Spleen (tissue), 11 donors: ENCODE results near the gene PHF21A. TPM values are rescaled to one million over a fixed set of nuclear protein-coding genes. Genes with fewer than 3 reads are reported as not detected.
A peak's percentile ranks its signal among the peaks of the same experiment; 100 is the strongest.

Source experiments
- DNase-seq: peaks from one replicate; pipeline ENCODE4 v3.0.0-alpha.2; 2020
- H3K27ac ChIP-seq, 8 donors: fragments of 200-600 bp; sonication (generic) in 7 of 8; 1 replicate in 4 of 8; 2 replicates in 4 of 8; pipeline versions ENCODE4 v1.5.0 to v1.8.0; 2016 to 2021; ENCODE audit warnings: inconsistent platforms in 4 of 8, mild to moderate bottlenecking in 4 of 8, moderate library complexity in 1 of 8
- H3K27me3 ChIP-seq, 7 donors: fragments of 200-600 bp; sonication (generic) in 6 of 7; replicated peaks in 1 of 7; 1 replicate in 4 of 7; 2 replicates in 3 of 7; pipeline versions ENCODE4 v1.5.0 to v1.8.0; 2016 to 2021; ENCODE audit warnings: inconsistent platforms in 3 of 7, mild to moderate bottlenecking in 1 of 7
- H3K36me3 ChIP-seq, 6 donors: fragments of 200-600 bp; sonication (generic) in 5 of 6; 1 replicate in 4 of 6; 2 replicates in 2 of 6; pipeline versions ENCODE4 v1.5.0 to v1.8.0; 2016 to 2021; ENCODE audit warnings: inconsistent platforms in 2 of 6
- H3K4me1 ChIP-seq, 6 donors: fragments of 200-600 bp; sonication (generic) in 5 of 6; 1 replicate in 3 of 6; 2 replicates in 3 of 6; pipeline versions ENCODE4 v1.5.0 to v1.8.0; 2016 to 2021; ENCODE audit warnings: inconsistent platforms in 3 of 6
- H3K4me3 ChIP-seq, 8 donors: fragments of 200-600 bp; sonication (generic) in 7 of 8; 1 replicate in 4 of 8; 2 replicates in 4 of 8; pipeline versions ENCODE4 v1.5.0 to v1.8.0; 2016 to 2021; ENCODE audit warnings: inconsistent platforms in 4 of 8, mild to moderate bottlenecking in 4 of 8, moderate library complexity in 2 of 8
- H3K9me3 ChIP-seq, 8 donors: fragments of 200-600 bp; sonication (generic) in 7 of 8; 1 replicate in 4 of 8; 2 replicates in 4 of 8; pipeline versions ENCODE4 v1.5.0 to v1.8.0; 2016 to 2021; ENCODE audit warnings: inconsistent platforms in 4 of 8
- POLR2A ChIP-seq, 3 donors: fragments of 450-650 bp; IDR thresholded peaks; one replicate each; pipeline ENCODE4 v1.5.1; 2017; ENCODE audit warnings: antibody characterized with exemption in 3 of 3, mild to moderate bottlenecking in 1 of 3
- POLR2AphosphoS5 ChIP-seq, 3 donors: sonication (generic); formaldehyde crosslinking; IDR thresholded peaks; one replicate each; pipeline ENCODE4 v1.5.1; 2017; ENCODE audit warnings: antibody characterized with exemption in 3 of 3
- WGBS, 5 donors: extraction: QIAGEN DNeasy Blood & Tissue Kit in 3 of 5; methylation state at CpG; one replicate each; pipeline versions ENCODE4 v1.1.5 to v1.1.7; 2013 to 2018; 5-methylcytosine and 5-hydroxymethylcytosine counted together
- intact Hi-C: fragments of 100-400 bp; cut with DNase I; formaldehyde crosslinking; loops from one replicate; pipeline ENCODE4 v1.15.0; 2023; ENCODE audit warnings: low total_unique reads
- polyA plus RNA-seq, 3 donors: library from polyadenylated mRNA; stranded (reverse); fragments of 200-250 nt; gene quantifications; one replicate each; pipeline ENCODE4 v1.2.1, GENCODE V29; 2013
- total RNA-seq, 7 donors: library from RNA; depleted of rRNA in 3 of 7; stranded (reverse); fragments of >200 nt in 3 of 7; fragmentation: NEBNext Ultra II Directional in 4 of 7; extraction: Animal tissue kit (Norgen Biotek cat#: 25700) in 4 of 7; gene quantifications; one replicate each; pipeline versions ENCODE4 v1.1.0 to v1.2.1, GENCODE V29; 2016 to 2021
- TF ChIP-seq, protein P1 (sequence below), 11 experiments: fragments of 200-600 bp in 7 of 11; fragments of 450-650 bp in 4 of 11; sonication (generic) in 4 of 11; IDR thresholded peaks in 8 of 11; conservative IDR thresholded peaks in 3 of 11; 1 replicate in 7 of 11; 2 replicates in 4 of 11; pipeline versions ENCODE4 v1.4.0 to v1.8.0; 2016 to 2021; ENCODE audit warnings: antibody characterized with exemption in 11 of 11, inconsistent platforms in 4 of 11, mild to moderate bottlenecking in 1 of 11
- donor health status: healthy with polysubstance abuse.
- donor health status: DM: no; HTN: no; CAD: no; lungs with moderate emphysema.
- donor health status: DM: no; HTN: no; CAD: no.
- donor health status: Bipolar disorder and iron deficiency.
- donor health status: healthy.
- donor health status: DM: no; HTN: no; CAD: no.
- donor health status: DM: yes; HTN: yes; CAD: no.

PHF21A gene
- total and polyA plus RNA-seq, 10 donors, result 9.2 to 110 (median 79.7) TPM

DNA sequence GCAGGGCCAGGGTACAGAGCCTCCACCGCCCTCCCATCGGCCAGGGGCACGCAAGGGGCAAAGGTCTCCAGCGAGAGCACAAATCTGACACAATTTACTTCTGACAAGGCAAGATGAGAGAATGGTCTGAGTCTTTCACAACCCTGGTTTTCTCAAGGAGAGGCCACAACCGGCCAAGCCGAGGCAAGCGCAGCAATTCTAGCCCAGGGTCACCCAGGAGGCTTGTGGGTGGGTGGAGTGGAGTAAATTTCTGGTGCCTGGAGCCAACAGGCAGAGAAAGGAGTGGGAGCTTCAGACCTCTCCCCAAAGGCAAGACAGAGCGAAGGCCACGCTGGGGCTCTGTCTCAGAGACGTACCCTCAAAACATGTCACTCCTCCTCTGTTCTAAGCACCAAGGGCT is 189.5 kb downstream of the PHF21A start:
- Histone ChIP-seq H3K27ac (peak overlapping the region in 6 of 8 donors; percentile 12 to 86 (median 78)), H3K4me1 (peaks cover 17 to 98% (median 67%) of the 10 kb centered on the region in 6 donors), H3K4me3 (peak overlapping the region in 5 of 8 donors; percentile 21 to 60 (median 30)), H3K27me3 (no peaks in the 10 kb centered on the region), H3K9me3 (no peaks in the 10 kb centered on the region), H3K36me3 (peaks cover 0 to 68% (median 37%) of the 10 kb centered on the region in 6 donors)
- peak; percentile 71 for DNase-seq
- TF ChIP-seq POLR2AphosphoS5 (IDR thresholded peaks at IDR 0.05) (no peak), POLR2A (IDR thresholded peaks at IDR 0.05) (no peak)
- TF ChIP-seq, protein P1, sequence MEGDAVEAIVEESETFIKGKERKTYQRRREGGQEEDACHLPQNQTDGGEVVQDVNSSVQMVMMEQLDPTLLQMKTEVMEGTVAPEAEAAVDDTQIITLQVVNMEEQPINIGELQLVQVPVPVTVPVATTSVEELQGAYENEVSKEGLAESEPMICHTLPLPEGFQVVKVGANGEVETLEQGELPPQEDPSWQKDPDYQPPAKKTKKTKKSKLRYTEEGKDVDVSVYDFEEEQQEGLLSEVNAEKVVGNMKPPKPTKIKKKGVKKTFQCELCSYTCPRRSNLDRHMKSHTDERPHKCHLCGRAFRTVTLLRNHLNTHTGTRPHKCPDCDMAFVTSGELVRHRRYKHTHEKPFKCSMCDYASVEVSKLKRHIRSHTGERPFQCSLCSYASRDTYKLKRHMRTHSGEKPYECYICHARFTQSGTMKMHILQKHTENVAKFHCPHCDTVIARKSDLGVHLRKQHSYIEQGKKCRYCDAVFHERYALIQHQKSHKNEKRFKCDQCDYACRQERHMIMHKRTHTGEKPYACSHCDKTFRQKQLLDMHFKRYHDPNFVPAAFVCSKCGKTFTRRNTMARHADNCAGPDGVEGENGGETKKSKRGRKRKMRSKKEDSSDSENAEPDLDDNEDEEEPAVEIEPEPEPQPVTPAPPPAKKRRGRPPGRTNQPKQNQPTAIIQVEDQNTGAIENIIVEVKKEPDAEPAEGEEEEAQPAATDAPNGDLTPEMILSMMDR (IDR thresholded peaks at IDR 0.05 in 8 of 11, conservative IDR thresholded peaks at IDR 0.05 in 3 of 11), result no peak
- WGBS, 5 donors, result 76 to 85% (median 80%) methylated on average over 7 to 10 of the region's 10 CpGs
- intact Hi-C loops, result no loop called here

GRCh38 chr11:45930951-45931570 is 190.2 kb downstream of the PHF21A start:
- peak; percentile 72 for DNase-seq
- Histone ChIP-seq H3K27ac (peak overlapping the region in 6 of 8 donors; percentile 14 to 86 (median 78)), H3K4me3 (peak overlapping the region in 5 of 8 donors; percentile 10 to 60 (median 30)), H3K4me1 (peaks cover 17 to 93% (median 64%) of the 10 kb centered on the region in 6 donors), H3K9me3 (no peaks in the 10 kb centered on the region), H3K36me3 (peaks cover 0 to 61% (median 37%) of the 10 kb centered on the region in 6 donors), H3K27me3 (peaks cover 0 to 2% (median 0%) of the 10 kb centered on the region in 7 donors)
- TF ChIP-seq POLR2A (IDR thresholded peaks at IDR 0.05) (no peak), POLR2AphosphoS5 (IDR thresholded peaks at IDR 0.05) (no peak)
- TF ChIP-seq, protein P1 (IDR thresholded peaks at IDR 0.05 in 8 of 11, conservative IDR thresholded peaks at IDR 0.05 in 3 of 11), result no peak
- 76 to 85% (median 81%) methylated on average over 7 to 8 of the region's 8 CpGs for WGBS, 5 donors
- intact Hi-C loops, result no loop called here

- H3K27ac ChIP-seq, result peak overlapping the region in 7 of 8 donors; percentile 46 to 86 (median 77)
- H3K4me3 ChIP-seq, result peak overlapping the region in 5 of 8 donors; percentile 10 to 60 (median 30)
- no peaks in the 10 kb centered on the region for H3K9me3 ChIP-seq
- peak; percentile 95 for DNase-seq
- H3K36me3 ChIP-seq, result peaks cover 0 to 53% (median 28%) of the 10 kb centered on the region in 6 donors
- TF ChIP-seq, protein P1 (IDR thresholded peaks at IDR 0.05 in 8 of 11, conservative IDR thresholded peaks at IDR 0.05 in 3 of 11), result no peak
- TF ChIP-seq POLR2AphosphoS5 (IDR thresholded peaks at IDR 0.05) (peak; percentile 92 to 96 (median 93)), POLR2A (IDR thresholded peaks at IDR 0.05) (no peak)
- H3K27me3 ChIP-seq, result peaks cover 0 to 10% (median 0%) of the 10 kb centered on the region in 7 donors
- intact Hi-C loops, result no loop called here
- peaks cover 17 to 84% (median 57%) of the 10 kb centered on the region in 6 donors for H3K4me1 ChIP-seq
- WGBS, 5 donors, result 44 to 56% (median 51%) methylated on average over 11 to 14 of the region's 14 CpGs
These were observed 191.0 kb downstream of the PHF21A start for GRCh38 chr11:45930031-45930794.
